D721Med (cell line): ENCODE measurements around the gene PDCD1LG2.

Experiments
- DNase-seq: peaks from one replicate; pipeline ENCODE4 v3.0.0; 2011; ENCODE audit warnings: low spot score; ENCODE audit not compliant: insufficient read length
- FAIRE-seq: peaks from 2 replicates; lab custom pipeline; 2011; peaks lifted over from hg19 to GRCh38; lab: Jason Lieb, UNC
- CTCF ChIP-seq: IDR thresholded peaks from 2 replicates; pipeline ENCODE4 v1.5.1; 2012; ENCODE audit warnings: mild to moderate bottlenecking, control low read depth; ENCODE audit not compliant: insufficient read depth; ENCODE audit errors: missing control alignments

Gene PDCD1LG2

GRCh38 chr9:5518171-5518936 lies 8.0 kb downstream of the PDCD1LG2 start:
- no peak for FAIRE-seq
- no peak for DNase-seq

GRCh38 chr9:5518937-5519319 lies 8.6 kb downstream of the PDCD1LG2 start:
- DNase-seq, result no peak
- no peak for TF ChIP-seq CTCF
- FAIRE-seq, result no peak

More at GRCh38 chr9:5518171-5518936, 8.0 kb downstream of the PDCD1LG2 start:
- no peak for TF ChIP-seq CTCF

GRCh38 chr9:5524090-5524489 lies 13.8 kb downstream of the PDCD1LG2 start:
- FAIRE-seq (no peak), DNase-seq (no peak)
- no peak for TF ChIP-seq CTCF

- FAIRE-seq, result no peak
- DNase-seq, result no peak
- TF ChIP-seq CTCF, result no peak
Measured at GRCh38 chr9:5529683-5530221, 19.4 kb downstream of the PDCD1LG2 start.

GRCh38 chr9:5531101-5531882 lies 21.0 kb downstream of the PDCD1LG2 start:
- FAIRE-seq (no peak), DNase-seq (no peak)
- no peak for TF ChIP-seq CTCF

- no peak for FAIRE-seq
- no peak for DNase-seq
- TF ChIP-seq CTCF, result no peak
Measured at GRCh38 chr9:5532306-5532705, 22.0 kb downstream of the PDCD1LG2 start.
